GM18909 (cell line): ENCODE results near the gene NUP153.
"Not testable (repeated sequence)": the region's sequence is repeated elsewhere in the genome, so short reads cannot be mapped to it uniquely, and the experiment has no call there.

Experiments used
- ATAC-seq: cut with Tn5 transposase; IDR thresholded peaks from one replicate; pipeline ENCODE4 v1.9.1; 2021; ENCODE audit warnings: mild to moderate bottlenecking; ENCODE audit not compliant: unreplicated experiment, poor library complexity

Gene NUP153

DNA sequence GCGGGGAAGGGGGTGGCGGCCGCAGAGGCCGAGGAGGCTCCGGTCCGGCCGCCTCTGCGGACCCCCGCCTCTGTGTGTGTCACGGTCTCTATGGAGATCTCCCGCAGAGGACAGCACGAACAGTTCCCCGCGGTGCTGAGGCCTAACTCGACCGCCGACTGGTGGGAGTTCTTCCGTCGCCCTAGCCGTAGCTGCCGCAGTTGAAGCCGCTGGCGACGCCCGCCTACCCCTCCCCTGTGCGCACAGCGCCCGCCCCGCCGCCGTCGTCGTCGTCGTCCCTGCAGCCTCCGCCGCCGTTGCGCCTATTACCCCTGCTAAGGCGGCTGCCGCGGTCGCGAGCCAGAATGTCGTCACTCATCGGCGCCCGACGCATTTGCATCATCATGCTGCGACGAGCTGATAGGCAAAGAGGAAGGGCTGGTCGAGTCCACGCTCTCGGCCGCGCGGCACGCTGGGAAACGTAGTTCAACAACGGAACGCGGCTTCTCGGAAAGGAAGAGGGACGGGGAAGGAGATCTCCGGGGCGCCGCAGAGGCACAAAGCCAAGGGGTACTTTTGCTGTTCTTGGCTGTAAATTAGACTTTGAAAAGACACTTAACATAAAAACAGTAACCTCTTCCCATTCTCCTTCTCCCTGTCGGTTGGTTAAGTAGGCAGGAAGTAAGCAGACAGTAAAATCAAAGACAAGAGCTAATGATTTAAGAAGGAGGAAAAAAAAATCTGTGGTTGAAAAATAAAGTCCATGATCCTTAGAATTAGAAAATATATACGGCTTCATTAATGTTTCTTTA is at the start of gene NUP153:
NUP153 (minus strand) TSS at position 346 of the 791 bp plus-strand sequence. CDS start 538 bp downstream, outside the sequence.
- ATAC-seq: peak; percentile 72

DNA sequence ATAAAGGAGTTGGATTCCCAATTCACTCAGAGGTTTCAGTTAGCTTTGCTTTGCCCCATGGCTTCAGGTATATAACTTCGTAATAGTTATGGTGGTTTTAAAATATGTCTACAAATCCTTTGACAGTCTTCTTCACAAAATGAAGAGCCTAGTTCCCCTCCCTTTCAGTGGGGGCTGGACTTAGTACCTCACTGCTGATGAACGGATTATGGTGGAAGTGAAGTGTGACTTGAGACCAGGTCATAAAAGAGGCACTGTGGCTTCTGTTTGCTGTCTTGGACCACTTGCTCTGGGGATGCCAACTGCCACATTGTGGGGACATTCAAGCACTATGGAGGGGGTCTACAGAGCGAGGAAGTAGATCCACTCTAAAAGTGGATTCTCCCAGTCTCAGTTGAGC is 47.5 kb upstream of the NUP153 start:
- no peak for ATAC-seq

DNA sequence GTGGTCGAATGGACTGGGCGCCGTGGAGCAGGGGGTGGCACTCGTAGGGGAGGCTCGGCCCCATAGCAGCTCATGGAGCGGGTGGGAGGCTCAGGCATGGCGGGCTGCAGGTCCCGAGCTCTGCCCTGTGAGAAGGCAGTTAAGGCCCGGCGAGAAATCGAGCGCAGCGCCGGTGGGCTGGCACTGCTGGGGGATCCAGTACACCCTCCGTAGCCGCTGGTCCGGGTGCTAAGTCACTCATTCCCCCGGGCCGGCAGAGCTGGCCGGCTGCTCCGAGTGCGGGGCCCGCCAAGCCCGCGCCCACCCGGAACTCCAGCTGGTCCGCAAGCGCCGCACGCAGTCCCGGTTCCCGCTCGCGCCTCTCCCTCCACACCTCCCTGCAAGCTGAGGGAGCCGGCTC is 38.6 kb upstream of the NUP153 start:
- ATAC-seq: not testable (repeated sequence)

DNA sequence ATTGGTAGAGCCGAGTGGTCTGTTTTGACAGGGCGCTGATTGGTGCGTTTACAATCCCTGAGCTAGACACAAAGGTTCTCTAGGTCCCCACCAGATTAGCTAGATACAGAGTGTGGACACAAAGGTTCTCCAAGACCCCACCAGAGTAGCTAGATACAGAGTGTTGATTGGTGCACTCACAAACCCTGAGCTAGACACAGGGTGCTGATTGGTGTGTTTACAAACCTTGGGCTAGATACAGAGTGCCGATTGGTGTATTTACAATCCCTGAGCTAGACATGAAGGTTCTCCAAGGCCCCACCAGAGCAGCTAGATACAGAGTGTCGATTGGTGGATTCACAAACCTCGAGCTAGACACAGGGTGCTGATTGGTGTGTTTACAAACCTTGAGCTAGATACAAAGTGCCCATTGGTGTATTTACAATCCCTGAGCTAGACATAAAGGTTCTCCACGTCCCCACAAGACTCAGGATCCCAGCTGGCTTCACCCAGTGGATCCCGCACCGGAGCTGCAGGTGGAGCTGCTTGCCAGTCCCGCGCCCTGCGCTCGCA is 38.1 kb upstream of the NUP153 start:
- ATAC-seq: not testable (repeated sequence)

DNA sequence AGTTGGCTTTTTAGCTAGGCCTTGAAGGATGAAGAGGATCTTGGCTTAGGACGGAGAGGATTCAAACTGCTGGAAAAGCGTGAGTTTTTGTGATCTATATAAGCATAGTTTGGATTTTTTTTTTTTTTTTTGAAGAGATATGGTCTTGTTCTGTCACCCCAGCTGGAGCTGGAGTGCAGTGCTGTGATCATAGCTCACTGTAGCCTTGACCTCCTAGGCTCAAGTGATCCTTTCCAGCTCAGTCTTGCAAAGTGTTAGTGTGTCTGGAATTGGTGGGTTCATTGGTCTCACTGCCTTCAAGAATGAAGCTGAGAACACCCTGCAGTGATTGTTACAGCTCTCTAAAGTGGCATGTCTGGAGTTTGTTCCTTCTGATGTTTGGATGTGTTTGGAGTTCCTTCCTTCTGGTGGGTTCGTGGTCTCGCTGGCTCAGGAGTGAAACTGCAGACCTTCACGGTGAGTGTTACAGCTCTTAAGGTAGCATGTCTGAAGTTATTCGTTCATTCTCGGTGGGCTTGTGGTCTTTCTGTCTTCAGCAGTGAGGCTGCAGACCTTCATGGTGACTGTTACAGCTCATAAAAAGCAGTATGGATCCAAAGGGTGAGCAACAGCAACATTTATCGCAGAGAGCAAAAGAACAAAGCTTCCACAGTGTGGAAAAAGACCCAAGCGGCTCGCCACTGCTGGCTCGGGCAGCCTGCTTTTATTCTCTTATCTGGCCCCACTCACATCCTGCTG is 37.5 kb upstream of the NUP153 start:
- no peak for ATAC-seq

DNA sequence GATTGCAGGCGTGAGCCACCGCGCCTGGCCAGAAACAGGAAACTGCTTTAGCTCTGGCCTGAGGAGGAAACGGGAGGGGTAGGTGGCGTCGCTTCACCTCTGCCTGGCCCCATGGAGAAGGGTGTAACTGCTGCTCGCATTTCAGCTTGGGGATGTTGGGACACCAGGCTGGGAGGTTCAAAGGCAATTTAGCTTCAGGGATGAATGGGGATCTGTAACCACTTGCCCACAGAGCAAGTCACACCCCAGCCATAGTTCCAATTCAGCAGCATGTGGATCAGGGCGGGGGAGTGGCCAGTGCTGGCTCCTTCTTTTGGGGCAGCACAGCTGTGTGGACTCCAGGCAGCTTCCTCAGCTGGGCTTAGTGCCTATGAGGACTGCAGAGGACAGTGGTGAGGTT is 34.8 kb upstream of the NUP153 start:
- no peak for ATAC-seq

DNA sequence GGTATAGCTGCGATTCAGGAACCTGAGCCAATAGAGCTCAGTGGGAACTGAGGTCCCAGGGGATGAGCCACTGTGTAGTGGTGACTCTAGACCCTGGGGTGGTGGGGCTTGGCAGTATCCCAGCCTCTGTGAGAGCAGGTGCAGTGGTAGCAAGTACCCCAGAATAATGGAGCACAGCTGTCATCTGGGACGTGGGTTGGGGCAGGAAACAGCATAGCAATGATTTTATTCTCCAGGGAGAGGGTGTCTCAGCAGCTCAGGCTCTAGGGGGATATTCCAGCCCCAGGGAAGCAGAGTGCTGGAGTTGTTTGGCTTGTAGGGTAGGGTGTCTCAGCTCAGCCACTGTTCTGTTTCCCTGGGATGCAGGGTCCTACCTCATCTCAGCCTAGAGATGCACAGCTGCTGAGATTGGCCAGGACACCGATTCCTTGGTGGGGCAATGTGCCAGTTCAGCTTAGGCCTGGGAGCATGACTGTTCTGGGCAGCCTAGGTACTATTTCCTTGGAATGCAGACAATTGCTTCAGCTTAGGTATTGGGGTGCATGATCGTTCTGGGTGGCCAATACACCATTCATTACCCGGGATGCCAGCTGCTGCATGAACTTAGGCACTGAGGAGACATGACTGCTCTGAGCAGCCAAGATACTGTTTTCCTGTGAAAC is 34.0 kb upstream of the NUP153 start:
- no peak for ATAC-seq

DNA sequence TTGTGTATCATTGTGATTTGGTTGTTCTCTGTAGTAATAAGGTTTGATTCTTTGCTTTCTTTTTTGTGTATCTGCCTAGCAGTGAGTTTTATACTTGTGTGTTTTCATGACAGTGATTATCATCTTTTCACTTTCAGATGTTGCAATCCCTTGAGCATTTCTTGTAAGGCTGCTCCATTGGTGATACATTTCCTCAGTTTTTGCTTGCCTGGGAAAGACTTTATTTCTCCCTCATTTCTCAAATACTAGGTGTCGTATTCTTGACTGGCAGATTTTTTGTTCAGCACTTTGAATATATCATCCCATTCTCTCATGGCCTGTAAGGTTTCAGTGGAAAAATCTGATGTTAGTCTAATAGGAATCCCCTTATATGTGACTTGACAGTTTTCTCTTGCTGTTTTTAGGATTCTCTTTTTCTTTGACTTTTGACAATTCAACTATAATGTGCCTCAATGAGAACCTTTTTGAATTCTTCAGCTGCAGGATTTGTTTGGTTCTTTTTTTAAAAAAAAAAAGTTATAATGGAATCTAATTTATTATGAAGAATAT is 31.1 kb upstream of the NUP153 start:
- ATAC-seq: no peak

DNA sequence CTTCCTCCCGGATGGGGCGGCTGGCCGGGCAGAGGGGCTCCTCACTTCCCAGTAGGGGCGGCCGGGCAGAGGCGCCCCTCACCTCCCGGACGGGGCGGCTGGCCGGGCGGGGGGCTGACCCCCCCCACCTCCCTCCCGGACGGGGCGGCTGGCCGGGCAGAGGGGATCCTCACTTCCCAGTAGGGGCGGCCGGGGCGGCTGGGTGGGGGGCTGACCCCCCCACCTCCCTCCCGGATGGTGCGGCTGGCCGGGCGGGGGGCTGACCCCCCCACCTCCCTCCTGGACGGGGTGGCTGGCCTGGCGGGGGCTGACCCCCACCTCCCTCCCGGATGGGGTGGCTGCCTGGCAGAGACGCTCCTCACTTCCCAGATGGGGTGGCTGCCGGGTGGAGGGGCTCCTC is 28.6 kb upstream of the NUP153 start:
- not testable (repeated sequence) for ATAC-seq

DNA sequence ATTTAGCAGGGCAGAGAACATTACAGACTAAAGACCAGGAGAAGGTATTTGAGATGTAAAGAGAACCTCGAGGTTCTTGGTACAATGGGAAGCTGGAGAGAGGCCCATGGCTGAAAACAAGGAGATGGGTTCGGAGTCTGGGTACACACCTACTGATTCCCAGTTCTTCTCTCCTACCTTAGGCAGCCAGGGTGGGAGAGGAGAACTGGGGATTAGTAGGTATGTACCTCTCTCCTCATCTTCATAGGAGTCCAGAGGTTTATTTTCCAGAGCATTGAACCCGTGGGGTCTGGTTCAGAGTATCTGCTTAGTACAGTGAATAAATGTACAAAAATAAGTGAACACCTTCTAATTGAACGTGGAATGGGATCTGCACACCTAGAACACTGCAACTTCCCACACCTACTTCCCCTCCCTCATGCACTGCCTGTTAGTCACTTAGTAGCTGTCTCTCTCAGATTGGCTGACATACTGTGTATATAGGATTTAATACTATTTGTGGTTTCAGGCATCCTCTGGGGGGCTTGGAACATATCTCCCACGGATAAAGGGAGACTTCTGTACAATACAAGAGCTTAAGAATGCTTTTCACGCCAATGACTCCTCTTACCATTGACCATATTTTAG is 23.5 kb upstream of the NUP153 start:
- no peak for ATAC-seq

DNA sequence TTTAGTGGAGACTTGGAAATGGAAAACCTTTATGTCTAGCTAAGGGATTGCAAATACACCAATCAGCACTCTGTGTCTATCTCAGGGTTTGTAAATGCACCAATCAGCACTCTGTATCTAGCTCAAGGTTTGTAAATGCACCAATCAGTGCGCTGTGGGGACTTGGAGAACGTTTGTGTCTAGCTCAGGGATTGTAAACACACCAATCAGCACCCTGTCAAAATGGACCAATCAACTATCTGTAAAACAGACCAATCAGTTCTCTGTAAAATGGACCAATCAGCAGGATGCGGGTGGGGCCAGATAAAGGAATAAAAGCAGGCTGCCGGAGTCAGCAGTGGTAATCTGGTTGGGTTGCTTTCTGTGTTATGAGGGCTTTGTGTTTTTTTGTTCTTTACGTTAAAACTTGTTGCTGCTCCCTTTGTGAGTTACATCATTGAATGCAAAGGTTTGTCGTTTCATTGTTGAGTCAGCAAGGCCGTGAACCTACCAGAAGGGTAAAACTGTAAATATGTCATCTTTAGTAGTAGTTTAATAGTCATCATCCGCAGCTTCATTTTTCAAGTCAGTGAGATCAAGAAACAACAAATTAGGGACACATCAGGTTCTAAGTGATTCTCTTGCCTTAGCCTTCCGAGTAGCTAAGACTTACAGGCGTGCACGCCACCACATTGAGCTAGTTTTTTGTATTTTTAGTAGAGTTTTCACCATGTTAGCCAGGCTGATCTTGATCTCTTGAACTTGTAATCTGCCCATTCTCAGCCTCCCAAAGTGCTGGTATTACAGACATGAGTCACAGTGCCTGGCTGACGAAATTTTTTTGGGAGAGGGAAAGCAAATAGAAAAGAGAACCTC is 22.7 kb upstream of the NUP153 start:
- no peak for ATAC-seq

DNA sequence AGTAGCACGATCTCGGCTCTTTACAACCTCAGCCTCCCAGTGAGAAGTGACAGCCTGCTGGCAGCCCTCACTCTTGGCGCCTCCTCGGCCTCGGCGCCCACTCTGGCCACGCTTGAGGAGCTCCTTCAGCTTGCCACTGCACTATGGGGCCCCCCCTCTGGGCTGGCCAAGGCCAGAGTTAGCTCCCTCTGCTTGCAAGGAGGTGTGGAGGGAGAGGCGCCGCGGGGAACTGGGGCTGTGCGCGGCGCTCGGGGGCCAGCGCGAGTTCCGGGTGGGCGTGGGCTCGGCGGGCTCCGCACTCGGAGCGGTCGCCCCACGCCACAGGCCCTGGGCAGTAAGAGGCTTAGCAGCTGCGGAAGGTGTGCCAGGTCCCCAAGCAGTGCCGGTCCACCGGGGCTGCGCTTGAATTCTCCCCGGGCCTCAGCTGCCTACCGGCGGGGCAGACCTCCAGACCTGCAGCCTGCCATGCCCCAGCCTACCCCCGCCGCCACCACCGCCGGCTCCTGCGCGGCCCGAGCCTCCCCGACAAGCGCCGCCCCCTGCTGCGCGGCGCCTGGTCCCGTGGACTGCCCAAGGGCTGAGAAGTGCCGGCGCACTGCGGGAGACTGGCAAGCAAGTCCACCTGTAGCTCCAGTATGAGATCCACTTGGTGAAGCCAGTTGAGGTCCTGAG is 22.0 kb upstream of the NUP153 start:
- no peak for ATAC-seq

DNA sequence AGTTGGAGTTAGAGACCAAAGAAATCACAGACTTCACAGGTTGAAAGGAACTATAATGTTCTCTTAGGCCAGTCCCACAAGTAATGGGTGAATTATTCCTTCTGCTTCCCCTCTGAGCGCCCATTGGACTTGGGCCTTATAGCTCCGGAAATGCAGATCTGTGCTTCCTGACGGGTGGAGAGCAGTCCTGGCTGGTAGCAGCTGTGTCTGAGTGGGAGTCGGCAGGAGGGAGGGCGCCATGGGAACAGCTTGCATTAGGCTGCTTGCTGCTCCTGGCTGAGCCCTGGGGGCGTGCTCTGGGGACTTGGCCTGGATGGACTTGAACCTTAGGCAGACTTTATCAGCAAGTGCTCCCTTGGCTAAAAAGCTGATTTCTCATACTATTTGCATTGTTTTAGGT is 18.4 kb upstream of the NUP153 start:
- no peak for ATAC-seq

DNA sequence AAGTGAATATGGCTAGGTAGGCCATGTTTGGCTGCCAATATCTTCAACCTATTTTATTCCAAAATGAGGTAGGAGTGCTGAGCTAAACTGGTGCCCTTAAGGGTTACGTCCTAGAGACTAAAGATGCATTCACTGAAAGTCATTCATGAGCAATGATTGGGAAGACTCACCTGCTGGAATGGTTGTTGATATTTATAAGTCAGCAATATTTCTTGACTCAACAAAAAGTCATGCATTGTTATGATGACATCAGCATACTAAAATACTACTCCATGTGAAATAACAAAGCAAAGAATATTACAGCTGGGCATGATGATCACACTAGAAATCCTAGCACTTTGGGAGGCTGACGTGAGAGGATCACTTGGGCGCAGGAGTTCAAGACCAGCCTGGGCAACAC is 17.6 kb upstream of the NUP153 start:
- no peak for ATAC-seq

DNA sequence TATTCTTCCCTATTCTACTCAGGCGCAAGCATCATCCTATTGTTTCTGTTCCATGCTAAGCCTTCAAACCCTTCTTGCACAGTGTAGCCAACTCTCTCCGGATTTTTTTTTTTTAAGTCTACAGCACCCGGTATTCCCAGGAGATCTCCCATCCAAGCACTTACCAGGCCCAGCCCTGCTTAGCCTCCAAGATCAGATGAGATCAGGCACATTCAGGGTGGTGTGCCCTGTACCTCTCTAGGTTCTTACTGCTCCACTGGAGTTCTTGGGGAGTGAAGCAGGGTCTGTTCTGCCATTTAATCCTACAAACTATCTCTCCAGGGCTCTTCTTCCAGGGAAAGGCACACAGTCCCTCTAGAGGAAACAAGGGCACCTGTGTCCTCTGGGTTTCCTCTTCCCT is 14.9 kb upstream of the NUP153 start:
- ATAC-seq: no peak

DNA sequence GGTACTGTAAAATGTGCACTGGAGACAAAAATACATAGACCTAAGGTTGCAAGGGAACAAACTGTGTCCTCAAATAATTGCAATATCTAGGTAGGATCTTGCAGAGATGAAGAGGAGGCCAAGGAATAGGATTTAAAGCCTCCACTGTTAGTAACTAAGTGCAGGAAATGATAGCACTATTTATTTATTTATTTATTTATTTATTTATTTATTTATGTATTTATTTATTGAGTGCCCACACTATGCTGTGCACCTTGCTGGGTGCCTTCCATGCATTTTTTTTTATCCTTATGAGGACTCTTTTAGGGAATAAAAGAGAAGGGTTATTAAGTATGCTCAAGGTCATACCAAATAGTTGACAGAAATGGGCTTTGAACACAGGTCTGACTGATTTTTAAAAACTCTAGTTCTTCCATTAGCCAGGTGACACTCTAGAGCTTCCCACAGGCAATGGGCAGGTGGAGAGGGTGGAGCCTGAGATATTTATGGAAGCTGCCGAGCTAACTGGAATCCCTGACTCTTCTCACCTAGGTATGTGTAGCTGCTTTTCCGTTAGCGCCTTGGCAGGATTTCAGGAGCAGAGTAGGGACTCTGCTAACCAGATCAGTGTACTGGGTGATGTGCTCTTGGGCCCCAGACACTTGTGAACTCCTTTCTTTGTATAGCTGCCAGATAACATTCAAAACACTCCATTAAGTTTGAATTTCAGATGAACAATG is 12.8 kb upstream of the NUP153 start:
- no peak for ATAC-seq

DNA sequence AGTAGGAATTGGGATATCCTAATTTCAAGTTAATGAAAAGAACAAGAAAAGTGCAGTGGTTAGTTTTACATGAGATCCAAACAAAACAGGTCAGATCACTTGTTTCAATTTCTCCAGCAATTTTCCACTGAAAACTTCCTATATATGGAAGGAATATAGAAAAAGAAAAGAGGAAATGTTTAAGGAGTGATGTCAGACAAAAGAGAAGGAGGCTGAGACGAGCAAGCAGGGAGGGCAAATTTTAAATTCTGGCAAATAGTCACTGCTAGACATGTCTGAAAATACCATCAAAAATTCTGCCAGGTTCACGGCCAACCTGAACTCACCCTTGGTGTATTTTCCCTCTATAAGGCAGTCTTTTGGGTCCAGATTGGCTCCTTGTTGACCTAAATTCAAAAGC is 9.5 kb upstream of the NUP153 start:
- ATAC-seq: no peak
